Tibial artery (tissue), 4 donors: ENCODE data around the gene SAE1.

Experiments
- DNase-seq, 2 donors: peaks; one replicate each; pipeline ENCODE4 v3.0.0-alpha.2; 2019
- H3K27ac ChIP-seq, 2 donors: fragments of 200-600 bp; sonication (generic) in 1 of 2; 1 replicate in 1 of 2; 2 replicates in 1 of 2; pipeline ENCODE4 v1.5.1; 2018 to 2019; ENCODE audit warnings: mild to moderate bottlenecking in 1 of 2
- H3K27me3 ChIP-seq, 2 donors: fragments of 200-600 bp; sonication (generic) in 1 of 2; one replicate each; pipeline versions ENCODE4 v1.5.1 to v1.6.0; 2016 to 2019
- H3K36me3 ChIP-seq, 3 donors: fragments of 200-600 bp; sonication (generic) in 2 of 3; one replicate each; pipeline ENCODE4 v1.5.1; 2016 to 2019; ENCODE audit warnings: mild to moderate bottlenecking in 2 of 3
- H3K4me1 ChIP-seq, 4 donors: fragments of 200-600 bp; sonication (generic) in 2 of 4; 1 replicate in 3 of 4; 2 replicates in 1 of 4; pipeline ENCODE4 v1.5.1; 2016 to 2019
- H3K4me3 ChIP-seq, 2 donors: fragments of 200-600 bp; sonication (generic) in 1 of 2; 1 replicate in 1 of 2; 2 replicates in 1 of 2; pipeline ENCODE4 v1.5.1; 2018 to 2019; ENCODE audit warnings: mild to moderate bottlenecking in 2 of 2
- H3K9me3 ChIP-seq, 3 donors: fragments of 200-600 bp; sonication (generic) in 1 of 3; one replicate each; pipeline ENCODE4 v1.5.1; 2016 to 2019
- intact Hi-C: fragments of 100-400 bp; cut with DNase I; formaldehyde crosslinking; loops from one replicate; pipeline ENCODE4 v1.15.0; 2023; ENCODE audit warnings: low total_unique reads
- TF ChIP-seq, protein P1 (sequence below), 2 experiments: fragments of 200-600 bp in 1 of 2; fragments of 450-650 bp in 1 of 2; IDR thresholded peaks; one replicate each; pipeline ENCODE4 v1.5.1; 2017 to 2019; ENCODE audit warnings: antibody characterized with exemption in 2 of 2, mild to moderate bottlenecking in 1 of 2, moderate library complexity in 1 of 2

Gene SAE1

GRCh38 chr19:47231215-47232054, 100.8 kb downstream of the SAE1 start:
- peak overlapping the region; percentile 82 to 91 for H3K4me3 ChIP-seq
- peaks cover 0 to 49% (median 36%) of the 10 kb centered on the region in 4 donors for H3K4me1 ChIP-seq
- peak overlapping the region; percentile 93 to 99 for H3K27ac ChIP-seq
- H3K36me3 ChIP-seq = no peaks in the 10 kb centered on the region
- peak; percentile 87 to 95 for DNase-seq
- intact Hi-C loops = no loop called here
- TF ChIP-seq, protein P1, sequence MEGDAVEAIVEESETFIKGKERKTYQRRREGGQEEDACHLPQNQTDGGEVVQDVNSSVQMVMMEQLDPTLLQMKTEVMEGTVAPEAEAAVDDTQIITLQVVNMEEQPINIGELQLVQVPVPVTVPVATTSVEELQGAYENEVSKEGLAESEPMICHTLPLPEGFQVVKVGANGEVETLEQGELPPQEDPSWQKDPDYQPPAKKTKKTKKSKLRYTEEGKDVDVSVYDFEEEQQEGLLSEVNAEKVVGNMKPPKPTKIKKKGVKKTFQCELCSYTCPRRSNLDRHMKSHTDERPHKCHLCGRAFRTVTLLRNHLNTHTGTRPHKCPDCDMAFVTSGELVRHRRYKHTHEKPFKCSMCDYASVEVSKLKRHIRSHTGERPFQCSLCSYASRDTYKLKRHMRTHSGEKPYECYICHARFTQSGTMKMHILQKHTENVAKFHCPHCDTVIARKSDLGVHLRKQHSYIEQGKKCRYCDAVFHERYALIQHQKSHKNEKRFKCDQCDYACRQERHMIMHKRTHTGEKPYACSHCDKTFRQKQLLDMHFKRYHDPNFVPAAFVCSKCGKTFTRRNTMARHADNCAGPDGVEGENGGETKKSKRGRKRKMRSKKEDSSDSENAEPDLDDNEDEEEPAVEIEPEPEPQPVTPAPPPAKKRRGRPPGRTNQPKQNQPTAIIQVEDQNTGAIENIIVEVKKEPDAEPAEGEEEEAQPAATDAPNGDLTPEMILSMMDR (IDR thresholded peaks at IDR 0.05) = no peak
- no peaks in the 10 kb centered on the region for H3K27me3 ChIP-seq
- H3K9me3 ChIP-seq = no peaks in the 10 kb centered on the region

GRCh38 chr19:47232422-47233211, 102.0 kb downstream of the SAE1 start:
- Histone ChIP-seq H3K4me3 (peak overlapping the region; percentile 6 to 91), H3K27me3 (no peaks in the 10 kb centered on the region), H3K36me3 (no peaks in the 10 kb centered on the region), H3K4me1 (peaks cover 0 to 37% (median 26%) of the 10 kb centered on the region in 4 donors), H3K9me3 (no peaks in the 10 kb centered on the region), H3K27ac (peak overlapping the region; percentile 85 to 99)
- no peak for DNase-seq
- intact Hi-C loops = no loop called here
- TF ChIP-seq, protein P1 (IDR thresholded peaks at IDR 0.05) = no peak

DNA sequence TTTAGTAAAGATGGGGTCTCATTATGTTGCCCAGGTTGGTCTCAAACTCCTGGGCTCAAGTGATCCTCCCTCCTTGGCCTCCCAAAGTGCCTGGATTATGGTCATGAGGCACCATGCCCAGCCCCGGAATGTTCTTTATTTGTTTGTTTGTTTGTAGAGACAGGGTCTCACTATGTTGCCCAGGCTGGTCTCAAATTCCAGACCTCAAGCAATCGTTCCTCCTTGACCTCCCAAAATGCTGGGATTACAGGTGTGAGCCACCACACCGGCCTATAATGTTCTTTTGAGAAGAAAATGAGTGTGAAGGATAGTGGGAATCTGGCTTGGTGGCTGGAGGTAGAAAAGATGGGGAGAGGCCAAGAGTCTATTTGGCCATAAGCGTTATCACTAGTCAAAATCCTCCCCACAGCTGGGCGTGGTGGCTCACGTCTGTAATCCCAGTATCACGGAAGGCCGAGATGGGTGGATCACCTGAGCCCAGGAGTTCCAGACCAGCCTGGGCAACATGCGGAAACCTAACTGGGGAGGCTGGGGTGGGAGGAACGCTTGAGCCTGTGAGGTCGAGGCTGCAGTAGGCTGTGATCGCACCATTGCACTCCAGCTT, 105.5 kb downstream of the SAE1 start:
- intact Hi-C loops = no loop called here
- H3K36me3 ChIP-seq = no peaks in the 10 kb centered on the region
- TF ChIP-seq, protein P1 (IDR thresholded peaks at IDR 0.05) = no peak
- no peak overlapping the region for H3K4me3 ChIP-seq
- no peaks in the 10 kb centered on the region for H3K9me3 ChIP-seq
- DNase-seq = no peak
- no peaks in the 10 kb centered on the region for H3K27me3 ChIP-seq
- H3K27ac ChIP-seq = no peak overlapping the region
- peaks cover 0 to 36% (median 29%) of the 10 kb centered on the region in 4 donors for H3K4me1 ChIP-seq

GRCh38 chr19:47239152-47239551, 108.5 kb downstream of the SAE1 start:
- peak overlapping the region; percentile 31 to 38 for H3K4me3 ChIP-seq
- no peak overlapping the region for H3K27ac ChIP-seq

More at GRCh38 chr19:47239152-47239551, 108.5 kb downstream of the SAE1 start:
- intact Hi-C loops = no loop called here
- Histone ChIP-seq H3K4me1 (peaks cover 0 to 42% (median 35%) of the 10 kb centered on the region in 4 donors), H3K27me3 (no peaks in the 10 kb centered on the region), H3K9me3 (no peaks in the 10 kb centered on the region), H3K36me3 (no peaks in the 10 kb centered on the region)
- TF ChIP-seq, protein P1 (IDR thresholded peaks at IDR 0.05) = no peak
- DNase-seq = no peak
